ENCODE results near the gene IPO4. TPM values are rescaled to one million over a fixed set of nuclear protein-coding genes. Genes with fewer than 3 reads are reported as not detected.

Gene IPO4
- total and polyA plus RNA-seq, 2 donors (not counting 1 experiment from before 2014, with no cell fraction given) = 12.4 to 25.3 TPM

DNA sequence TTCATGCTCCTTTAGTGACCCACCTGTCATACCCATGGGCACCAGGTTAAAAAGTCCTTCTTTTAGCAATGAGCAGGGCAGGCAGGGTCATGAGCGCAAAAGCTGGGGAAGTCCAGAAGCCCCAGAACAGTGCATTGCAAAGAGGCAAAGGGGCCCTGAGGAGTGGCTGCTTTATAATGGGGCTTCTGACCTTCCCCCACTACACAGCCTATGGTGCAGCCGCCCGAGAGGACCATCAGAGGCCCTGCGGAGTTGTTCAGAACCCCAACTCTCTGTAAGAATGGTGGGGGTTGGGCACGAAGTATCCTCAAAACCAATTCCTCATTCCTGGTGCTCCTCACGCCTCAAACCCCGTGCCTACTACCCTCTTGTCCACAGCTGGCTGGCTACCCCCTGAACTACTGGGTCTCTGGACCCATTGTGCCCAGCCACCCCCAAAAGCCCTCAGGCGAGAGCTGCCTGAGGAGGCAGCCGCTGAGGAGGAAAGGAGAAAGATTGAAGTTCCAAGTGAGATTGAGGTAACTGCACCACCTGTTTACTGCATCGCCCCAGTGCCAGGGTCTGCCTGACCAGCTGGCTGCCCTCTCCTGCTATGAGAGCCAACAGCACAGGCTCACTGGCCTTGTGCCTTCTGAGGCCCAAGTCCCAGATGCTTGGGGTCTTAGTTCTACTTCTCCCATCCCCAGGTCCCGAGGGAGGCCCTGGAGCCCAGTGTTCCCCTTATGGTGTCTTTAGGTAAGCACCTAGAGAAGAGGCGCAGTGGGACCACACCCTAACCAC is 10.0 kb downstream of the IPO4 start:
- H3K9me3 ChIP-seq (ENCODE audit: control insufficient read depth, insufficient read depth, low read depth, low read length) = no peaks in the 10 kb centered on the region
- TF ChIP-seq, protein P1, sequence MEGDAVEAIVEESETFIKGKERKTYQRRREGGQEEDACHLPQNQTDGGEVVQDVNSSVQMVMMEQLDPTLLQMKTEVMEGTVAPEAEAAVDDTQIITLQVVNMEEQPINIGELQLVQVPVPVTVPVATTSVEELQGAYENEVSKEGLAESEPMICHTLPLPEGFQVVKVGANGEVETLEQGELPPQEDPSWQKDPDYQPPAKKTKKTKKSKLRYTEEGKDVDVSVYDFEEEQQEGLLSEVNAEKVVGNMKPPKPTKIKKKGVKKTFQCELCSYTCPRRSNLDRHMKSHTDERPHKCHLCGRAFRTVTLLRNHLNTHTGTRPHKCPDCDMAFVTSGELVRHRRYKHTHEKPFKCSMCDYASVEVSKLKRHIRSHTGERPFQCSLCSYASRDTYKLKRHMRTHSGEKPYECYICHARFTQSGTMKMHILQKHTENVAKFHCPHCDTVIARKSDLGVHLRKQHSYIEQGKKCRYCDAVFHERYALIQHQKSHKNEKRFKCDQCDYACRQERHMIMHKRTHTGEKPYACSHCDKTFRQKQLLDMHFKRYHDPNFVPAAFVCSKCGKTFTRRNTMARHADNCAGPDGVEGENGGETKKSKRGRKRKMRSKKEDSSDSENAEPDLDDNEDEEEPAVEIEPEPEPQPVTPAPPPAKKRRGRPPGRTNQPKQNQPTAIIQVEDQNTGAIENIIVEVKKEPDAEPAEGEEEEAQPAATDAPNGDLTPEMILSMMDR (conservative IDR thresholded peaks at IDR 0.05 in 1 of 2, IDR thresholded peaks at IDR 0.05 in 1 of 2; ENCODE audit: low read depth in 1 of 2, low read length in 2 of 2) = no peak
- H4K20me1 ChIP-seq (ENCODE audit: control insufficient read depth, extremely low read depth, insufficient read depth, low read length) = no peaks in the 10 kb centered on the region
- DNase-seq (ENCODE audit: low read depth in 2 of 2) = no peak
- H3K36me3 ChIP-seq (ENCODE audit: control insufficient read depth, insufficient read depth, low read length) = peaks cover 34% of the 10 kb centered on the region
- no peak overlapping the region for H3K9ac ChIP-seq (ENCODE audit: insufficient read depth, low read length)
- no peak overlapping the region for H3K4me3 ChIP-seq (replicated peaks in 1 of 4; ENCODE audit: control extremely low read depth in 1 of 4, insufficient read depth in 1 of 4, low read depth in 3 of 4, low read length in 4 of 4)
- H3K4me1 ChIP-seq (ENCODE audit: control insufficient read depth, extremely low read depth, insufficient read depth, low read length) = no peaks in the 10 kb centered on the region
- H3K27ac ChIP-seq (ENCODE audit: insufficient read depth, low read length) = no peak overlapping the region
- H3K79me2 ChIP-seq (ENCODE audit: control insufficient read depth, insufficient read depth, low read length) = no peaks in the 10 kb centered on the region
- H2AFZ ChIP-seq (ENCODE audit: low read length) = no peak overlapping the region
- no peaks in the 10 kb centered on the region for H3K27me3 ChIP-seq (ENCODE audit: control insufficient read depth, insufficient read depth, low read length)
- no peak overlapping the region for H3K4me2 ChIP-seq (ENCODE audit: extremely low read depth, insufficient read depth, low read length)

DNA sequence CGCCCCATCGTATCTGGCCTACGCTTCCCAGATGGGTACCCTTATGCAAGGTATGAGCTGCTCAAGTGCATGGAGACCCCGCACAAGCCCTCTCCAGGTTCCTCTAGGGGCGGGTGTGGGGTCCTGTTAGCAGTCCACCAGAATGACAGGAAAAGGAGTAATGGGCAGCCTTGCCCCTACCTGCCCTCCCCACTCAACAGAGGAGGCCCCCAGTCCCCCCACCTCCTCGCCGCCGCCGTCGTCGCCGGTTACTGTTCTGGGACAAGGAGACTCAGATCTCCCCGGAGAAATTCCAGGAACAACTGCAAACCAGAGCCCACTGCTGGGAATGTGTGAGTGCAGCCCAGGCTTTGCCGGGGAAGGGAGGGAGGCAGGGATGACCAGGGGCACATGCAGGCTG is 10.7 kb downstream of the IPO4 start:
- DNase-seq (ENCODE audit: low read depth in 2 of 2) = no peak
- no peaks in the 10 kb centered on the region for H3K9me3 ChIP-seq (ENCODE audit: control insufficient read depth, insufficient read depth, low read depth, low read length)
- no peak overlapping the region for H3K4me3 ChIP-seq (replicated peaks in 1 of 4; ENCODE audit: control extremely low read depth in 1 of 4, insufficient read depth in 1 of 4, low read depth in 3 of 4, low read length in 4 of 4)
- H3K36me3 ChIP-seq (ENCODE audit: control insufficient read depth, insufficient read depth, low read length) = peaks cover 34% of the 10 kb centered on the region
- no peak for TF ChIP-seq EZH2 (IDR thresholded peaks at IDR 0.05; ENCODE audit: low read length, missing control alignments)
- TF ChIP-seq, protein P1 (conservative IDR thresholded peaks at IDR 0.05 in 1 of 2, IDR thresholded peaks at IDR 0.05 in 1 of 2; ENCODE audit: low read depth in 1 of 2, low read length in 2 of 2) = no peak
- H3K4me1 ChIP-seq (ENCODE audit: control insufficient read depth, extremely low read depth, insufficient read depth, low read length) = no peaks in the 10 kb centered on the region
- H4K20me1 ChIP-seq (ENCODE audit: control insufficient read depth, extremely low read depth, insufficient read depth, low read length) = no peaks in the 10 kb centered on the region
- no peak overlapping the region for H3K9ac ChIP-seq (ENCODE audit: insufficient read depth, low read length)
- H3K27ac ChIP-seq (ENCODE audit: insufficient read depth, low read length) = no peak overlapping the region
- H3K79me2 ChIP-seq (ENCODE audit: control insufficient read depth, insufficient read depth, low read length) = no peaks in the 10 kb centered on the region
- H3K27me3 ChIP-seq (ENCODE audit: control insufficient read depth, insufficient read depth, low read length) = no peaks in the 10 kb centered on the region
- H2AFZ ChIP-seq (ENCODE audit: low read length) = no peak overlapping the region
- H3K4me2 ChIP-seq (ENCODE audit: extremely low read depth, insufficient read depth, low read length) = no peak overlapping the region

DNA sequence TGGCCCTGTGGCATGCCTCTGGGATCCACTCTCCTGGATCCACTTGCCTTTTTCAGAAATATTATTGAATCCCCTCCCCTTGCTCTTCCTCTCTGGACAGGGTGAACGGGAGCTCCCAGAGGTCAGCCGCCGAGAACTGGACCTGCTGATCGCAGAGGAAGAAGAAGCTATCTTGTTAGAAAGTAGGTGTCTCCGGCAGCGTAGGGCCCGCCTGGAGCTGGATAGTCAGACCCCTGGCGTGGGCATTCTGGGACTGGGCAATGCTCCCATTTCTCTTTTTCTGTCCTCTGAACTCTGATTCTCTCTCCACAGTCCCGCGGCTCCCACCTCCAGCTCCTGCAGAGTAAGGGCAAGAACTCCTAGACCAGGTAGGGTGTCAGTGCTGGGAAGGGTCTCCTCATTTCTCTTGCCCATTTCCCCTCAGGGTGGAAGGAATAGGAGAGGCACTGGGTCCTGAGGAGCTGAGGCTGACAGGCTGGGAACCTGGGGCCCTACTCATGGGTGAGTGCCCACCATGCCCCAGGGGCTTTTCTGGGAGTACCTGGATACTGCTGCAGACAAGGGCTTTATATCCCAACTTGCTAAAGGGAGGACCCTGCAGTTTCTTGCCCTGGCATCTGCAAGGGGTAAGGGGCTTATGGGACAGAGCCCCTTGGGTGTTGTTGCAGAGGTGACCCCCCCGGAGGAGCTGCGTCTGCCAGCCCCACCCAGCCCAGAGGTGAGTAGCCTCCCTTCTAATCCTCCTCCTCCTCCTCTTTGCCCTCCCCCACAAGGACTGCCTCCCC is 11.4 kb downstream of the IPO4 start:
- Histone ChIP-seq H3K9ac (ENCODE audit: insufficient read depth, low read length) (no peak overlapping the region), H3K9me3 (ENCODE audit: control insufficient read depth, insufficient read depth, low read depth, low read length) (no peaks in the 10 kb centered on the region), H3K79me2 (ENCODE audit: control insufficient read depth, insufficient read depth, low read length) (no peaks in the 10 kb centered on the region), H2AFZ (ENCODE audit: low read length) (no peak overlapping the region), H4K20me1 (ENCODE audit: control insufficient read depth, extremely low read depth, insufficient read depth, low read length) (no peaks in the 10 kb centered on the region), H3K4me1 (ENCODE audit: control insufficient read depth, extremely low read depth, insufficient read depth, low read length) (no peaks in the 10 kb centered on the region), H3K27me3 (ENCODE audit: control insufficient read depth, insufficient read depth, low read length) (no peaks in the 10 kb centered on the region), H3K27ac (ENCODE audit: insufficient read depth, low read length) (no peak overlapping the region), H3K4me2 (ENCODE audit: extremely low read depth, insufficient read depth, low read length) (no peak overlapping the region), H3K4me3 (replicated peaks in 1 of 4; ENCODE audit: control extremely low read depth in 1 of 4, insufficient read depth in 1 of 4, low read depth in 3 of 4, low read length in 4 of 4) (no peak overlapping the region), H3K36me3 (ENCODE audit: control insufficient read depth, insufficient read depth, low read length) (peaks cover 33% of the 10 kb centered on the region)
- TF ChIP-seq EZH2 (IDR thresholded peaks at IDR 0.05; ENCODE audit: low read length, missing control alignments) = no peak
- TF ChIP-seq, protein P1 (conservative IDR thresholded peaks at IDR 0.05 in 1 of 2, IDR thresholded peaks at IDR 0.05 in 1 of 2; ENCODE audit: low read depth in 1 of 2, low read length in 2 of 2) = no peak
- no peak for DNase-seq (ENCODE audit: low read depth in 2 of 2)

Measured in fibroblast of lung (primary cell).